ENCODE measurements around the gene SLC12A3.

SLC12A3 gene

GRCh38 chr16:56856876-56857447, 8.0 kb upstream of the SLC12A3 start:
- POLR2A ChIA-PET: no interaction called here
- DNase-seq (ENCODE audit: extremely low spot score): no peak
- CTCF ChIA-PET: interaction anchor here (0.9 to 4.5 kb wide), 2 partner anchors 10 to 15 kb away, joined by 3 to 30 read pairs; partner anchors contain the start of gene SLC12A3
- TF ChIP-seq CTCF (IDR thresholded peaks at IDR 0.05; ENCODE audit: control extremely low read depth, extremely low read depth, low read depth, missing control alignments): no peak

DNA sequence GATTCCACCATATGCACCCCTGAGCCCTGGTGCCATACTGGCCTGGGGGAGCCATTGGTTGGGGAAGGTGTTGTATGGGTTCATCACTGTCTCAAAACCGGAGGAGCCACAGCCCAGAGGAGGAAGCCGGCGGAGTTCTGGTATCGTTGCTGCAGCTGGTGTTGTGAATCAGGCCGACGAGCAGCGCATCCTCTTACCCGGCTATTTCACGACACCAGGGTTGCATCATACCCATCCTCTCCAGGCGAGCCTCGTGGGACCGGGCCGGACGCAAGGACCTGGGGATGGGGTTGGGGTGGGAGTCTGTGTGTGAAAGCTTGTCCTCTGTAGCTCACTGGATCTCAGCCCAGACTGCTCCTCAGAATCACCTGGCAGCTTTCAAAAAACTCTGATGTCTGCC, 6.6 kb upstream of the SLC12A3 start:
- ChIA-PET POLR2A (no interaction called here), CTCF (interaction anchor here (1.0 to 4.5 kb wide), 6 partner anchors 8 to 269 kb away, joined by 3 to 30 read pairs (median 6); partner anchors contain the start of gene SLC12A3)
- no peak for DNase-seq (ENCODE audit: extremely low spot score)
- TF ChIP-seq CTCF (IDR thresholded peaks at IDR 0.05; ENCODE audit: control extremely low read depth, extremely low read depth, low read depth, missing control alignments): no peak

DNA sequence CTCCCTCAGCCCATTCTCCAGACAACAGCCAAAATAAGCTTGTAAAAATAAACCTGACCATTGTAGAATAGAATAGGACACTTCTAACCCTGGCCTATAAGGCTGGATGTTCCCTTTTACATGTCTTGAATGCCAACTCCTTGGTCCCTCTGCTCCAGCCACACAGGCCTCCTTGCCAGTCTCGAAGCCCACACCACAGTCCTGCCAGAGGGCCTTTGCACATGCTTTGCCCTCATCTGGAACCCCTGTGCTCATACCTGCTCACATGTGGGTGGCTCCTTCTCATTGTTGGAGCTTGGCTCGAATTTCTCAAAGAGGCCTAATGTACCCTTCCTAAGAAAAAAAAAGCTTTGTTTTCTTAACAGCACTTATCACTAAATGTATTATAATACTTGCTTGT, 5.4 kb upstream of the SLC12A3 start:
- ChIA-PET POLR2A (no interaction called here), CTCF (interaction anchor here (1.4 to 4.5 kb wide), 6 partner anchors 7 to 115 kb away, joined by 3 to 30 read pairs (median 6); partner anchors contain the start of gene SLC12A3)
- DNase-seq (ENCODE audit: extremely low spot score): no peak
- TF ChIP-seq CTCF (IDR thresholded peaks at IDR 0.05; ENCODE audit: control extremely low read depth, extremely low read depth, low read depth, missing control alignments): no peak

- peak; percentile 80 for DNase-seq (ENCODE audit: extremely low spot score)
- TF ChIP-seq CTCF (IDR thresholded peaks at IDR 0.05; ENCODE audit: control extremely low read depth, extremely low read depth, low read depth, missing control alignments): no peak
- CTCF ChIA-PET: interaction anchor here (1.3 to 3.1 kb wide), 5 partner anchors 9 to 110 kb away, joined by 3 to 14 read pairs (median 5); no protein-coding TSS in a partner anchor
- POLR2A ChIA-PET: interaction anchor here (1.2 kb wide), 1 partner anchor 71 kb away, joined by 5 read pairs; the partner anchor contains the start of gene HERPUD1
Measured at GRCh38 chr16:56860226-56861020, 4.6 kb upstream of the SLC12A3 start.

DNA sequence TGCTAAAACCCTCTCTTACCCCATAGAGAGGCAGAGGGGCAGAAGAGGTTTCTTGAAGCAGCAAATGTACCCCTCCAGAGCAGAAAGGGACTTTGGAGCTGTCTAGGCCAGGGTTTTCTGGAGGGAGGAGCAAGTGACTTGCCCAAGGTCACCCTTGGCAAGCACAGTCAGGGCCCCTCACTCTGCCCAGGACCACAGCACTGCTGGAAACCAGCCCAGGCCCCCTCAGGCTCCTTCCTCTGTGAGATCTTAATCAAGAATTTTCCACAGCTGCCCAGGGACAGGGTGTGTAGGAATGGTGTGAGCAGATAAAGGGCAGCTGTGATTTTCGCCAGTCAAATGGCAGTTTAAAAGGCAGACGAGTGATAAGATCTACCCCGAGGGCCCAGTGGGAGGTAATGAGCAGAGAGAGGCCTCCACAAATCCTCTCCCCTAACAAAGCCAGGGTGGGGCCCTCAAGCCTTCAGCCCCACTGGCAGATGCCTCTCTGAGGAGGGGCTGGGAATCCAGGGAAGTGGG, 3.9 kb upstream of the SLC12A3 start:
- CTCF ChIA-PET: interaction anchor here (1.3 to 3.1 kb wide), 3 partner anchors 8 to 109 kb away, joined by 3 to 14 read pairs (median 3); no protein-coding TSS in a partner anchor
- DNase-seq (ENCODE audit: extremely low spot score): peak; percentile 22
- TF ChIP-seq CTCF (IDR thresholded peaks at IDR 0.05; ENCODE audit: control extremely low read depth, extremely low read depth, low read depth, missing control alignments): no peak
- POLR2A ChIA-PET: interaction anchor here (1.2 kb wide), 1 partner anchor 70 kb away, joined by 5 read pairs; the partner anchor contains the start of gene HERPUD1

DNA sequence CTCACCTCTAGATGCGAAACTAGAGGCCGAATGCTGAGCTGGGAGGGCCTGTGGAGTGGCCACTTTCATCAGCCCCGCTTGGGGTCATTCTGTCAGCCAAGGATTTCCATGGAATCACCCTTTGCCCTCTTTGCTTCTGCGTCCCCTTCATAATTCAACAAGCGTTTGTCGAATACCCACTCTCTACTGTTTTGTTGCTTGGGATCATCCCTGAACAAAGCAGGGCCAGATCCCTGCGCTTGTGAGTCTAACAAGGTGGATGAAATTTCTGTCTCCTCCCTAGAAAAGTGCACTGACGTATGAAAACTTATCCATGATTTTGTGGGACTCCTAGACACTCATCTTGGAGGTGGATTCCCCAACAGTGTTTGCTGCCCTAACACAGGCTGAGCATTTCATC, 3.3 kb upstream of the SLC12A3 start:
- POLR2A ChIA-PET: interaction anchor here (1.2 kb wide), 1 partner anchor 70 kb away, joined by 5 read pairs; the partner anchor contains the start of gene HERPUD1
- no peak for DNase-seq (ENCODE audit: extremely low spot score)

More for the DNA sequence above, 3.3 kb upstream of the SLC12A3 start:
- CTCF ChIA-PET: interaction anchor here (1.2 to 8.2 kb wide), 6 partner anchors 11 to 109 kb away, joined by 3 to 53 read pairs (median 3); partner anchors contain the start of gene CETP
- TF ChIP-seq CTCF (IDR thresholded peaks at IDR 0.05; ENCODE audit: control extremely low read depth, extremely low read depth, low read depth, missing control alignments): no peak
